H9 (cell line): Measurements from ENCODE around the gene SERPINC1. TPM values are rescaled to one million over a fixed set of nuclear protein-coding genes. Genes with fewer than 3 reads are reported as not detected.

Source experiments
- DNase-seq: peaks from one replicate; pipeline ENCODE4 v3.0.0-alpha.2; 2017
- H2AFZ ChIP-seq: one replicate; pipeline ENCODE4 v1.6.1; 2013; ENCODE audit warnings: mild to moderate bottlenecking, low read length, control low read depth, moderate library complexity
- H2AK5ac ChIP-seq: 2 replicates; pipeline ENCODE4 v1.6.1; 2013; ENCODE audit warnings: low read length, control low read depth, mixed read lengths; ENCODE audit not compliant: insufficient read length
- H2BK120ac ChIP-seq: one replicate; pipeline ENCODE4 v1.6.1; 2013; ENCODE audit warnings: low read depth, mild to moderate bottlenecking, low read length, control low read depth, inconsistent platforms; ENCODE audit not compliant: poor library complexity, severe bottlenecking
- H2BK12ac ChIP-seq: 2 replicates; pipeline ENCODE4 v1.6.1; 2013; ENCODE audit warnings: low read length, control low read depth, mixed read lengths, low read depth; ENCODE audit not compliant: insufficient read length
- H2BK15ac ChIP-seq: 2 replicates; pipeline ENCODE4 v1.6.1; 2013; ENCODE audit warnings: low read depth, low read length, control low read depth
- H2BK20ac ChIP-seq: one replicate; pipeline ENCODE4 v1.6.1; 2013; ENCODE audit warnings: low read depth, mild to moderate bottlenecking, low read length, control low read depth, inconsistent platforms; ENCODE audit not compliant: poor library complexity, severe bottlenecking
- H2BK5ac ChIP-seq: 2 replicates; pipeline ENCODE4 v1.6.1; 2013; ENCODE audit warnings: low read length, control low read depth, mixed read lengths; ENCODE audit not compliant: insufficient read length
- H3K14ac ChIP-seq: 2 replicates; pipeline ENCODE4 v1.6.1; 2013; ENCODE audit warnings: low read length, control low read depth; ENCODE audit not compliant: insufficient read depth
- H3K18ac ChIP-seq: 2 replicates; pipeline ENCODE4 v1.6.1; 2013; ENCODE audit warnings: low read depth, mild to moderate bottlenecking, mixed read lengths, low read length, control low read depth; ENCODE audit not compliant: insufficient read length
- H3K23ac ChIP-seq: 2 replicates; pipeline ENCODE4 v1.6.1; 2013; ENCODE audit warnings: low read length, control low read depth, mixed read lengths, low read depth; ENCODE audit not compliant: insufficient read length
- H3K23me2 ChIP-seq: 2 replicates; pipeline ENCODE4 v1.6.1; 2013; ENCODE audit warnings: low read depth, mild to moderate bottlenecking, mixed read lengths, low read length, control low read depth; ENCODE audit not compliant: insufficient read length, poor library complexity, severe bottlenecking
- H3K27ac ChIP-seq: 2 replicates; pipeline ENCODE4 v1.5.1; 2013; ENCODE audit warnings: low read length, control low read depth, mixed read lengths, low read depth; ENCODE audit not compliant: insufficient read length
- H3K27me3 ChIP-seq: 2 replicates; pipeline ENCODE4 v1.6.1; 2013; ENCODE audit warnings: low read length, control low read depth, inconsistent platforms; ENCODE audit not compliant: insufficient read depth
- H3K4ac ChIP-seq: 2 replicates; pipeline ENCODE4 v1.6.1; 2013; ENCODE audit warnings: low read depth, mild to moderate bottlenecking, control low read depth, inconsistent platforms, low read length, moderate library complexity
- H3K4me1 ChIP-seq: 2 replicates; pipeline ENCODE4 v1.6.1; 2013; ENCODE audit warnings: low read length, control low read depth, inconsistent platforms; ENCODE audit not compliant: insufficient read depth
- H3K4me2 ChIP-seq: 2 replicates; pipeline ENCODE4 v1.6.1; 2013; ENCODE audit warnings: low read length, control low read depth, mixed read lengths; ENCODE audit not compliant: insufficient read length, insufficient read depth
- H3K56ac ChIP-seq: 2 replicates; pipeline ENCODE4 v1.6.1; 2013; ENCODE audit warnings: low read depth, mild to moderate bottlenecking, mixed read lengths, low read length, control low read depth; ENCODE audit not compliant: insufficient read length
- H3K79me1 ChIP-seq: 2 replicates; pipeline ENCODE4 v1.6.1; 2013; ENCODE audit warnings: low read depth, mild to moderate bottlenecking, moderate library complexity, low read length, control low read depth, inconsistent platforms; ENCODE audit not compliant: insufficient read depth, poor library complexity, severe bottlenecking
- H3K79me2 ChIP-seq: 2 replicates; pipeline ENCODE4 v1.6.1; 2013; ENCODE audit warnings: low read length, control low read depth, inconsistent platforms; ENCODE audit not compliant: insufficient read depth
- H3K9ac ChIP-seq: 2 replicates; pipeline ENCODE4 v1.6.1; 2013; ENCODE audit warnings: low read length, control low read depth, mixed read lengths; ENCODE audit not compliant: insufficient read length; ENCODE audit errors: extremely low read depth
- H3K9me3 ChIP-seq: one replicate; pipeline ENCODE4 v1.6.1; 2013; ENCODE audit warnings: low read depth, low read length, inconsistent platforms; ENCODE audit not compliant: control insufficient read depth
- H3T11ph ChIP-seq: one replicate; pipeline ENCODE4 v1.6.1; 2013; ENCODE audit warnings: mild to moderate bottlenecking, low read length, control low read depth, inconsistent platforms
- H4K20me1 ChIP-seq: one replicate; pipeline ENCODE4 v1.6.1; 2013; ENCODE audit not compliant: control insufficient read depth, insufficient read length, insufficient read depth
- H4K5ac ChIP-seq: 2 replicates; pipeline ENCODE4 v1.6.1; 2013; ENCODE audit warnings: low read depth, mild to moderate bottlenecking, mixed read lengths, low read length, control low read depth; ENCODE audit not compliant: insufficient read length
- H4K8ac ChIP-seq: replicated peaks from 2 replicates; pipeline ENCODE4 v1.6.1; 2013; ENCODE audit warnings: low read length, control low read depth, mixed read lengths, low read depth; ENCODE audit not compliant: insufficient read length
- H4K91ac ChIP-seq: 2 replicates; pipeline ENCODE4 v1.6.1; 2013; ENCODE audit warnings: low read depth, mild to moderate bottlenecking, moderate library complexity, mixed read lengths, low read length, control low read depth; ENCODE audit not compliant: insufficient read length
- H3K27ac Mint-ChIP-seq, 3 experiments: 2 replicates in 2 of 3; 3 replicates in 1 of 3; pipeline ENCODE4 v1.8.0; 2020 to 2021; ENCODE audit warnings: mixed read lengths in 3 of 3, mild to moderate bottlenecking in 1 of 3, moderate library complexity in 1 of 3
- H3K27me3 Mint-ChIP-seq: 2 replicates; pipeline ENCODE4 v1.8.0; 2021; ENCODE audit warnings: low read depth, mild to moderate bottlenecking, moderate library complexity, mixed read lengths
- H3K36me3 Mint-ChIP-seq, 3 experiments: 2 replicates in 2 of 3; 3 replicates in 1 of 3; pipeline ENCODE4 v1.8.0; 2020 to 2021; ENCODE audit warnings: low read depth in 3 of 3, mixed read lengths in 3 of 3; ENCODE audit not compliant: insufficient read depth in 1 of 3
- H3K4me1 Mint-ChIP-seq, 2 experiments: 2 replicates each; pipeline ENCODE4 v1.8.0; 2020; ENCODE audit warnings: mixed read lengths in 2 of 2
- H3K4me3 Mint-ChIP-seq, 2 experiments: 2 replicates in 1 of 2; 3 replicates in 1 of 2; pipeline ENCODE4 v1.8.0; 2020 to 2021; ENCODE audit warnings: mild to moderate bottlenecking in 2 of 2, mixed read lengths in 2 of 2, moderate library complexity in 1 of 2
- H3K9me3 Mint-ChIP-seq, 2 experiments: 2 replicates in 1 of 2; 3 replicates in 1 of 2; pipeline ENCODE4 v1.8.0; 2020; ENCODE audit warnings: mild to moderate bottlenecking in 2 of 2, mixed read lengths in 2 of 2, moderate library complexity in 1 of 2
- CTCF ChIP-seq: fragments of 200-600 bp; sonication (generic); conservative IDR thresholded peaks from 3 replicates; pipeline ENCODE4 v1.8.0; 2021; ENCODE audit warnings: antibody characterized with exemption, mild to moderate bottlenecking
- WGBS: extraction: QIAGEN DNeasy Blood & Tissue Kit; methylation state at CpG from one replicate; pipeline ENCODE4 v1.1.7; 2013; ENCODE audit warnings: missing lambda C conversion rate, low lambda C conversion rate, mixed read lengths; ENCODE audit not compliant: insufficient read length; ENCODE audit errors: extremely low coverage; 5-methylcytosine and 5-hydroxymethylcytosine counted together
- total RNA-seq: library from RNA; stranded (reverse); gene quantifications from 2 replicates; pipeline ENCODE4 v1.2.1, GENCODE V29; 2021

Gene SERPINC1
- total RNA-seq, 1 experiment from 2014 or later, result not detected

- no peaks in the 10 kb centered on the region for H3K27me3 ChIP-seq
- H3K9me3 Mint-ChIP-seq, result no peaks in the 10 kb centered on the region
- H2BK12ac ChIP-seq, result no peak overlapping the region
- no peaks in the 10 kb centered on the region for H3K27me3 Mint-ChIP-seq
- H3K4me3 Mint-ChIP-seq, result no peak overlapping the region
- no peak overlapping the region for H3K9ac ChIP-seq
- H2BK120ac ChIP-seq, result no peak overlapping the region
- H3K18ac ChIP-seq, result no peak overlapping the region
- no peak overlapping the region for H2AK5ac ChIP-seq
- no peaks in the 10 kb centered on the region for H3K79me1 ChIP-seq
- H2BK15ac ChIP-seq, result no peak overlapping the region
- no peak overlapping the region for H3K23ac ChIP-seq
- H3K79me2 ChIP-seq, result no peaks in the 10 kb centered on the region; the same call in 1 of the 2 replicates
- no peak overlapping the region for H3K27ac ChIP-seq
- 0 out of 2 replicates have a peak, but pooled peaks cover 3% of the 10 kb centered on the region for H3K4me1 ChIP-seq
- no CpG with 5 or more reads among the region's 1 CpG for WGBS
- no peak overlapping the region for H4K91ac ChIP-seq
- no peak overlapping the region for H2BK5ac ChIP-seq
- peaks cover 7 to 10% of the 10 kb centered on the region in 2 experiments for H3K4me1 Mint-ChIP-seq
- H4K8ac ChIP-seq, result no peak overlapping the region
- H2AFZ ChIP-seq, result no peak overlapping the region
- no peaks in the 10 kb centered on the region for H4K20me1 ChIP-seq
- no peak overlapping the region for H3K4me2 ChIP-seq
- peaks cover 0 to 4% (median 0%) of the 10 kb centered on the region in 3 experiments; a peak in 1 of 7 replicates for H3K36me3 Mint-ChIP-seq
- H2BK20ac ChIP-seq, result no peak overlapping the region
- H3K14ac ChIP-seq, result no peak overlapping the region
- no peak overlapping the region for H3K4ac ChIP-seq
- no peaks in the 10 kb centered on the region for H3K23me2 ChIP-seq
- DNase-seq, result no peak
- TF ChIP-seq CTCF, result no peak
- no peaks in the 10 kb centered on the region for H3K9me3 ChIP-seq
- H3T11ph ChIP-seq, result no peak overlapping the region
- H3K27ac Mint-ChIP-seq, result no peak overlapping the region
- no peak overlapping the region for H3K56ac ChIP-seq
- no peak overlapping the region for H4K5ac ChIP-seq
Measured at GRCh38 chr1:173893611-173894010, 23.5 kb downstream of the SERPINC1 start.
